ENCODE measurements around the gene LMBRD2. TPM values are rescaled to one million over a fixed set of nuclear protein-coding genes. Genes with fewer than 3 reads are reported as not detected.

The LMBRD2 gene
- total and polyA plus RNA-seq, 10 of the 15 experiments (the other 5 are each of a cell fraction or from before 2014, with no cell fraction given), result 0.90 to 9.8 (median 6.5) TPM

GRCh38 chr5:36150676-36151433 is 832 bp downstream of the LMBRD2 start (continued):
- TF ChIP-seq ZBTB4 (CRISPR knock-in tag; IDR thresholded peaks at IDR 0.05) (no peak), ESRRA (IDR thresholded peaks at IDR 0.05; ENCODE audit: low read length) (no peak), FOXM1 (IDR thresholded peaks at IDR 0.05; ENCODE audit: low read depth, low read length) (no peak), ZNF622 (IDR thresholded peaks at IDR 0.05) (no peak), RFX5 (IDR thresholded peaks at IDR 0.05; ENCODE audit: low read depth, low read length) (no peak), EED (IDR thresholded peaks at IDR 0.05; ENCODE audit: low read depth) (no peak), MYB (IDR thresholded peaks at IDR 0.05; ENCODE audit: borderline replicate concordance, low read depth, low read length) (no peak), SREBF1 (IDR thresholded peaks at IDR 0.05; ENCODE audit: low read length) (no peak), POU2F2 (IDR thresholded peaks at IDR 0.05; ENCODE audit: borderline replicate concordance, low read depth, low read length) (peak; percentile 60; the same call in 1 of the 3 replicates), CREB1 (IDR thresholded peaks at IDR 0.05; ENCODE audit: low read depth) (peak; percentile 98), STAT3 (IDR thresholded peaks at IDR 0.05; ENCODE audit: low read depth, low read length) (no peak), ASH2L (IDR thresholded peaks at IDR 0.05; ENCODE audit: borderline replicate concordance, low read depth) (no peak), CUX1 (IDR thresholded peaks at IDR 0.05; ENCODE audit: insufficient replicate concordance, low read depth, low read length) (no peak)
- TF ChIP-seq, protein P1, sequence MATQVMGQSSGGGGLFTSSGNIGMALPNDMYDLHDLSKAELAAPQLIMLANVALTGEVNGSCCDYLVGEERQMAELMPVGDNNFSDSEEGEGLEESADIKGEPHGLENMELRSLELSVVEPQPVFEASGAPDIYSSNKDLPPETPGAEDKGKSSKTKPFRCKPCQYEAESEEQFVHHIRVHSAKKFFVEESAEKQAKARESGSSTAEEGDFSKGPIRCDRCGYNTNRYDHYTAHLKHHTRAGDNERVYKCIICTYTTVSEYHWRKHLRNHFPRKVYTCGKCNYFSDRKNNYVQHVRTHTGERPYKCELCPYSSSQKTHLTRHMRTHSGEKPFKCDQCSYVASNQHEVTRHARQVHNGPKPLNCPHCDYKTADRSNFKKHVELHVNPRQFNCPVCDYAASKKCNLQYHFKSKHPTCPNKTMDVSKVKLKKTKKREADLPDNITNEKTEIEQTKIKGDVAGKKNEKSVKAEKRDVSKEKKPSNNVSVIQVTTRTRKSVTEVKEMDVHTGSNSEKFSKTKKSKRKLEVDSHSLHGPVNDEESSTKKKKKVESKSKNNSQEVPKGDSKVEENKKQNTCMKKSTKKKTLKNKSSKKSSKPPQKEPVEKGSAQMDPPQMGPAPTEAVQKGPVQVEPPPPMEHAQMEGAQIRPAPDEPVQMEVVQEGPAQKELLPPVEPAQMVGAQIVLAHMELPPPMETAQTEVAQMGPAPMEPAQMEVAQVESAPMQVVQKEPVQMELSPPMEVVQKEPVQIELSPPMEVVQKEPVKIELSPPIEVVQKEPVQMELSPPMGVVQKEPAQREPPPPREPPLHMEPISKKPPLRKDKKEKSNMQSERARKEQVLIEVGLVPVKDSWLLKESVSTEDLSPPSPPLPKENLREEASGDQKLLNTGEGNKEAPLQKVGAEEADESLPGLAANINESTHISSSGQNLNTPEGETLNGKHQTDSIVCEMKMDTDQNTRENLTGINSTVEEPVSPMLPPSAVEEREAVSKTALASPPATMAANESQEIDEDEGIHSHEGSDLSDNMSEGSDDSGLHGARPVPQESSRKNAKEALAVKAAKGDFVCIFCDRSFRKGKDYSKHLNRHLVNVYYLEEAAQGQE (IDR thresholded peaks at IDR 0.05; ENCODE audit: low read depth, low read length), result no peak
